Stimulated activated CD4-positive, alpha-beta T cell treated with anti-CD3 and anti-CD28 coated beads, TNF-alpha, amount 100 ng/mL, for 1 hour (primary cell): Measurements from ENCODE around the gene ABCB1.
"Not testable (repeated sequence)": the region's sequence is repeated elsewhere in the genome, so short reads cannot be mapped to it uniquely, and the experiment has no call there.

Experiments
- DNase-seq, 3 donors: peaks; one replicate each; pipeline ENCODE4 v3.0.0-alpha.2; 2020; ENCODE audit warnings: low read depth in 3 of 3, low spot score in 1 of 3

The ABCB1 gene

DNA sequence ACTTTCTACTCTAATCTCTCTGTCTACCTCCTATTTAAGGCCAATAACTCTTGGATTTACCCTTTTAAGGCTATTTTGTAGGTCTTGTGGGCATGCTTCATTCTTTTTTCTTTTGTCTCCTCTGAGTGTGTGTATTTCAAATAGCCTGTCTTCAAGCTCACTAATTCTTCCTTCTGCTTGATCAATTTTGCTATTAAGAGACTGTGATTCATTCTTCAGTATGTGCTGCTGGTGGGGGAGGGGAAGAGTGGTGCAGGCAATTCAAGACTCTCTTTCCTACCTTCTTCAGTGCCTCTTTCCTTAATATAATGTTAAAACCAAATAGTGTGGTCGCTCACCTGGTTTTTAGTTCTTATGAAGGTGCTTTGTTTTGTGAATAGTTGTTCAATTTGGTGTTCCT, 20.0 kb downstream of the ABCB1 start:
- DNase-seq = no peak

DNA sequence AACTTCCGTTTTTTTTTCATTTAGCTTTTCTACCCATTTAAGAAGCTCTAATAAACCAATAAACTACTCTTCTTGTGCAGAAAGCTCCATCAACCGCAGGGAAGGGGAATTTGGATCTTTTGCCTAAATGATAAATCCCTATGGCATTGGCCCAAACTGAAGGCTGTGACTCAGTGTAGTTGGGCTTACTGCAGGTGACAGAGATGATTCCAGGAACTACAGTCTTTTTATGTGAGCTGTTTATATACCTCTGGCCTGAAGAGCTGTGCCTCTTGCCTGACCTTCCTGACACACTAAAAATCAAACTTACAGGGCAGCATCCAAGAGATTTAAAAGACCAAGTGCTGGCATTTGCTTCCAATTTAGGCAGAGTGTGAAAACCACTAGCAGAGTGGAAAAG, 25.2 kb downstream of the ABCB1 start:
- DNase-seq = no peak

DNA sequence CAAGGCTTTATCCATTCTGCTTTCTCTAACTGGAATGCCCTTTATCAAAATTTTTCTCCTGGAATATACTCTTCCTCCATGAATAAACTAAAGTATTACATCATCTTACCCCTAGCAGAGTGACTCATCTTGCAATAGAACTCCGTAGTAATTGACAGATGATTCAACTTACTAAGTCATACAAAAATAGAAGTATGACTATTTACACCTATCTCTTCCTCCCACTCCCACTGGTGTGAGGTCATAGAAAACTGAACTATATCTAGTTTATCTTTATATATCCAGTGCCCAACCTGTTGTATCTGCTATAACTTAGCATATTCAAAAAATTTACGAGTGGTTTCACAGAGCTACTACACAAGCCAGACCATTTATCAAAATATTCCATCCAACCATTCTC, 26.1 kb downstream of the ABCB1 start:
- DNase-seq = no peak

DNA sequence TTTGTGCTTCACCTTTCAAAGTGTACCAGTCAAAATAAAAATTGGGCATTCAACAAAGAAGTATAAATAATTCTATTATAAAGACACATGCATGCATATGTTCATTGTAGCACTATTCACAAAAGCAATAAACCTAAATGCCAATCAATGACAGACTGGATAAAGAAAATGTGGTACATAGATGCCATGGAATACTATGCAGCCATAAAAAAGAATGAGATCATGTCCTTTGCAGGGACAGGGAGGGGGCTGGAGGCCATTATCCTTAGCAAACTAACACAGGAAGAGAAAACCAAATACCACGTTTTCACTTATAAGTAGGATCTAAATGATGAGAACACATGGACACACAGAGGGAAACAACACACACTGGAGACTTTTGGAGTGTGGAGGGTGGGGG, 28.2 kb downstream of the ABCB1 start:
- not testable (repeated sequence) for DNase-seq

DNA sequence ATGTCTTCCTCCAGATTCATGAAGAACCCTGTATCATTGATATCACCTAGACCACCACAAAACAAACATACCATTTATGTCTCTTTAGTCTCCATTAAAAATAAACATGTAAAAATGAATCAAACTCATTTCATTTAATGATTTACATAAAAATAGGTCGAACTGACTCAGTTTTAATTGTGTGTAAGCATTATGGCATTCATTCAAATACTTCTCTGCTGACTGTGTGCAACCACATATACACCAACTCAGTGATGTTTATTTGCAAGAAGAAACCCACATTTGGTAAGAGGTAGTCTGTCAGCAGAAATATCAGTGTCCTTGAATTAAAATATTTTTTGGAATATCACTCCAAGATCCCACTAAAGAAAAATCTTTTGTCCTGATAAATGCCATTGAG, 30.5 kb downstream of the ABCB1 start:
- DNase-seq = no peak

DNA sequence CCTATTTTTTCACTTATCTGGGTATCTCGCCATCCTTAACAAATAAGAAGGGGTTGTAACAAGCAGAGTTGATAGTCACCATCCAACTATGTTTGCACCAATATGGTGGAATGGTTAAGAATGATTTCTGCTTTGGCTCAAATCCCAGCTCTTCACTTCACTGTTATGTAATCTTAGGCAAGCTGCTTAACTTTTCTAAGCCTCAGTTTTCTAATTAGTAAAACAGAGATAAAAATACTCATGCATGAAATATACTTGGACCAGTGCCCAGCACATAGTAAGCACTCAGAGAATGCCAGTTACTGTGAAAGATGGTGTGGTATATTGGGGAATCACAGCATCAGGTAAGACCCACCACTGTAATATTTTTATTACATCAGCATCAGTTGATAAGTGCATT, 33.6 kb downstream of the ABCB1 start:
- no peak for DNase-seq

DNA sequence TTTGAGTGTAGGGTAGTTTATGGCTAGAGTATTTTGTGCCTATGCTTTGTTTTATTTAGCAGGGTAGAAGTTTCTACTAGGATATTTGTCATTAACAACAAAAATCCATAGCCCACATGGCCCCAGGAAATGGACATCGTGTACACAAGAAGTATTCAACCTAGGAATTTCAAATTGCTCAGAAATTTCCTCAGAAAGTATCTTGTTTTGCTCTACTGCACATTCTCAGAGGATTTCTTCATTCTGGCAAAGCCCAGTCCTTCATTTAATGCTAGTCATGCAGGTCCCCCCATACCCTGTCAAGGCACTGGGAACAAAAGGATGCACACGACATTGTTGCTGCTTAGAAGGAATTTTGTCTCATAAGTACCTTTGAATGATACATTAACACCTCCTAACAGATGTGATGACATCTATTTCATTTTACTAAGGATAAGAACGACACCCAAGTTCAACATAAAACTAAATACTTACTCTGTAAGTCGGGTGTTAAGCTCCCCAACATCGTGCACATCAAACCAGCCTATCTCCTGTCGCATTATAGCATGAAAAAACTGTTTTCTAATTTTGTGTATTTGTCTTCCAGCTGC, 34.3 kb downstream of the ABCB1 start:
- DNase-seq = no peak

DNA sequence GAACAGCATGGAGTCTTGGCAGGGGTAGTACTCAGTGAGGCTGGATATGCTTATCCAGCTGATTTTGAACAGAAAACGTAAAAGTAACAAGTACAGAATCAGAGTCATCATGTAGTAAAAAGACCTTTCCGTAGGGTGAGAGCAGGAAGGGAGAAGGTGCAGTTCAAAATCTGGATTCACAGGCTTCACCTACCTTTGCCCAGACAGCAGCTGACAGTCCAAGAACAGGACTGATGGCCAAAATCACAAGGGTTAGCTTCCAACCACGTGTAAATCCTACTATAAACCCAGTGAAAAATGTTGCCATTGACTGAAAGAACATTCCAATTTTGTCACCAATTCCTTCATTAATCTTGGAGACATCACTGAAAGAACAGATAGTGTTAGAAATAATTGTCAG, 34.8 kb downstream of the ABCB1 start:
- no peak for DNase-seq

DNA sequence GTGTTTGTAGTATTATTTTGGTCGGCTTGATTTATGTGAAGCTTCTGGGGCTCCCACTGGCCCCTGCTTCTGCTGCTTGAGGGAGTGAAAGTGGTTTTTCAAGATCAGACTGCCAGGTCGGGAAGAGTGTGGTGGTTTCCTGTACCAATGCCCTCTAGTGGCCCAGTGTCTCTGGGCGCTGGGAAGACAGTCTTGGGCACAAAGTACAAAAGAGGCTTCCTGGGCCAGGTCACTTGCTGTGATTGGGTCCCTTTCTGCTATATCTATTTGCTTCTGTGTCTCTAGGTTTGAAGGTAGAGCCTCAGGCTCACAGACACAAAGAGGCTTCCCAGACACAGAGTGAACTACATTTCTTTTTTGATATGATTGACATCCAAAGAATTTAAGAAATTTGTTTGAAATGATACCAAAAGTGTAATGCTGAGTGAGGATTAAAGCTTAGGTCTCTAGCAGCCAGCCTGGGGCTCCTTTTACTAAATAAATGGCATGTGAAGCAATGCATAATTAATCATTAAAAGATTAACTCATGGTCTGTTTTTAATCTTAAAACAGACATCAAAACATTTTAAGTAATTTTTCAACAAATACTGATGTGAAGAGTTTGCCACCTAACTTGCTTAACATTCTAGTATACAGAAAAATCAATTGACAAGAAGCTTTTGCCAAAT, 36.3 kb downstream of the ABCB1 start:
- DNase-seq = no peak

DNA sequence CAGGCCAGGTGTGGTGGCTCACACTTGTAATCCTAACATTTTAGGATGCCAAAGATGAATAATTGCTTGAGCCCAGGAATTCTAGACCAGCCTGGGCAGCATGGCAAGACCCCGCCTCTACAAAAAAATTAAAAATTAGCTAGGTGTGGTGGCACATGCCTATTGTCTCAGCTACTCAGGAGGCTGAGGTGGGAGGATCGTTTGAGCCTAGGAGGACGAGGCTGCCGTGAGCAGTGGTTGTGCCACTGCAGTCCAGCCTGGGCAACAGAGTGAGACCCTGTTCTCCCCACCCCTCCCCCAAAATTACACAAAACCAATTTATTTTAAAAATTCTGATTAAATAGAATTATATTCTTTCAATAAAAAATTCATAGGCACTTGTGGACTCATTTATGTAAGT, 39.0 kb downstream of the ABCB1 start:
- DNase-seq = no peak

DNA sequence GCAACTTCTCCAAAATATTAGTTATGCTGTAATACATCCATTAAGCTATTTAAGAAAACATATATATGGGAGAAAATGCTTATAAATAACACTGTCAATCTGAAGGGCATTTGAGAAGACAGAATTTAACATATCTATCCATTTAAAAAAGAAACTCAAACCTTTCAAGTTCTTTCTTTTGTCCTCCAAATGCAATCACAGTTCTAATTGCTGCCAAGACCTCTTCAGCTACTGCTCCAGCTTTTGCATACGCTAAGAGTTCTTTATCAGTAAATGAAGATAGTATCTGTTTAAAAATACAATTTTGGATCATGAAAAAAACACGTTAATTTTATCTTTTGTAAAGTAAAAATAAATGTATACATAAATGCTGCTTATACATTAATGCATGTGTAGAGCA, 39.6 kb downstream of the ABCB1 start:
- DNase-seq = no peak

DNA sequence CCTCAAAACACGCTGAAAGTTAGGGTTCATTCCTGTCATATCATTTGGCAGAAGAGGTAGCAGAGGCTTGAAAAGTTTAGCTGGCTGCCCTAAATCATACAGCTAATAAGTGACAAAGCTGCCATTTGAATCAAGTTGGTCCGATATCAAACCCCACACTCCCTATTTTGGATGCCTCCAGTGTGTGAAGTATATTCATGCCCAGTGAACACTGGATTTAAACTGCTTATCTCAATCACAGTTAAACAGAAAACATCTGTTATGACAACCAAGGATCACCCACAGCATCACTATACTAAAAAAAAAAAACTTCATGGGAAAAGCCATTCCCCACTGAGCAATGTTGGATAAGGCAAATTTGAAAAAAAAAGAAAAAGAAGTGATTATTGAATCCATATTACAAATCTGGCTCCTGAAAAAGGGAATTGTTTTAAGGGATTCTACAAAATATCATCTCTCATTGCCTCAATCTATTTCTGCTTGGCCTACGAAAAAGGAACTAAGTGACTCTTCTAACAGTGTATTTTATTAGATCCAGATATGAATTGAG, 48.3 kb downstream of the ABCB1 start:
- DNase-seq = no peak

DNA sequence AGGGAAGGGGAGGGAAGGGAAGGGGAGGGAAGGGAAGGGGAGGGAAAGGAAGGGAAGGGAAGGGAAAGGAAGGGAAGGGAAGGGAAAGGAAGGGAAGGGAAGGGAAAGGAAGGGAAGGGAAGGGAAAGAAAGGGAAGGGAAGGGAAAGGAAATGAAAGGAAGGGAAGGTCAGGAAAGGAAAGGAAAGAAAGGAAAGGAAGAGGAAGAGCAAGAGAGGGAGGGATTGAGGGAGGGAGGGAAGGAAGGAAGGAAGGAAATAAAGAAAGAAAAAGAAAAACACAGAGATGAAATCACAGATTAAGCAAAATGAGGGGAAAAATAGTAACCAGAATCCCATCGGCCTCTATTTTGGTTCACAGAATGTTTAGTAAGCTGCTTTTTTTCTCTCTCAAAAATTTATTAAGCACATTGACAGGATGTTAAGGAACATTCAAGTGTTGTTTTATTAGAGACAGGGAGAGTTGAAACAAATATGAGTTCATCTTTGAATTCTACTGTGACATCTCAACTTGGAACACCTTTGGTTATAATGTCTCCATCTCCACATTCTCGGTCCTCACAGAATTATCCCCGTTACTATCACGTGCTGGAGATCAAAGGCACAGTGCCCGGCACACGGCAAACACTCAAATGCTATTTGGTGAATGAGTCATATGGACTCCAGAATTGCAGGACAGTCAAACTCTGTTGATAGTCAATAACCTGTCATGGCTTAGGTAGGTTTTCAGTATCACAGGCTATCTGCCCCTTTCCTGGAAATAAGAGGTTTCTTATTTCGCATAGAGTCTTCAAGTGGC, 52.4 kb downstream of the ABCB1 start:
- DNase-seq = no peak

DNA sequence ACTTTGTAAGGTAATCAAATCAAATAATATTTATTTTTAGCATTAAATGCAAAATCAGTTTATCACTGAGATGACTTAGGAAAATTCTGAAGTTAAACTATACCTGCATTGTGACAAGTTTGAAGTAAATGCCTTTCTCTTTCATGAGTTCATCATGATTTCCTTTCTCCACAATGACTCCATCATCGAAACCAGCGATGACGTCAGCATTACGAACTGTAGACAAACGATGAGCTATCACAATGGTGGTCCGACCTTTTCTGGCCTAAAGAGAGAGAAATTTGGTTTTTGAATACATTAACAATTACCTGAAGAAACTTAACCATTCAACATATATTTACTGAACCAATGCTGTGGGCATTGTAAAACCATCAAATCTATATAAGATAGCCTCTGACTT, 54.9 kb downstream of the ABCB1 start:
- DNase-seq = no peak

DNA sequence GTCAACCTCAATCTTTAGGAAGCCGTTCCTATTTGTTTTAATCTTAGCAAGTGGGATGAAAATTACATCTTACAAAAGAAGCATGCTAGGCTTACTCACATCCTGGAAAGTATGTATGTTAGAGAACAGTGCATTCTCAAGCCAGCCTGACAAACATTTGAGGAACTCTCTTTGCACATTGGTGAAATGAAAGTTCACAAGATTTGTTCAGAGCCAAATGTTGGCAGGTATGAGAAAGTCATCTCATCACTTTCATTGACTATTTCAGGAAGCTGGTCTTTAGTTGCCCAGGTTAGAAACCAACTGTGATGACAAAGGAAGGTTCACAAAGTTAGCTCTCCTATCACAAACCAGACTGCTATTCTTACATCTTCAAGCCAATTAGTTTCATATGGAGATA, 57.1 kb downstream of the ABCB1 start:
- no peak for DNase-seq

DNA sequence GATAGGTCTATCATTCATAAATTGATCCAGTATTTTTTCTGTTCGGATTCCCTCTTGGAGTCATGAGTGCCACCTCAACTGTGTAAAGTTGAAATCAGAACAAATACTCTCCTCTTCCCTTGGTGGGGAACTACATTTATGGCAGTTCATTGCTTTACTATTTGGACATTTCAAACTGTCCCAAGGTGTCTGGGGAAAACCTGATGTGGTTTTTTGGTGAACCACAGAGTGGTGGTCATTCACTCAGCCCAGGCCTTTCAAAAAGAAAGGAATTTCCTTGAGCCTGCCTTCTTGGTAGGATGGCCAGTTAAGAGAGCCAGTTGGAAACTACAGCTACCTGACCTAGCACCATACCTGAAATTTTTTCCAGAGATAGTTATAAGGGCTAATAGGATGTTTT, 59.0 kb downstream of the ABCB1 start:
- no peak for DNase-seq

DNA sequence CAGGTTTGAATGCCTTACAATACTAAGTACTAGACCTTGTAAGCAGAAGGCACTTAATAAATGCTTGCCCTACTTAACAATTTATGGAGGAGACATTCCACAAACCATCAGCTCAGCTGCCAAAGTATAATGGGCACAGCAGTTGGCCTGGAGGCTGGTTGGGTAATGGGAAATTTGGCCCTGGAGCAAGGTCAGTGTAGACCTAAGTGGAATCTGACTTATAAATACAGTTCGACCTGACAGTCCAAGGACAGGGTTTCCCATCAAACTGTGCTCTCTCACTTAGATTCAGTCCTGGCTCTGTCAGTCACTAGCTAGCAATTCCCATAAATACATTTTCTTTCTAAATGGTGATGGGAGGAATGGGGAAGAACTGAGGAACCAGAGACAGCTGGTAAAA, 62.6 kb downstream of the ABCB1 start:
- no peak for DNase-seq

DNA sequence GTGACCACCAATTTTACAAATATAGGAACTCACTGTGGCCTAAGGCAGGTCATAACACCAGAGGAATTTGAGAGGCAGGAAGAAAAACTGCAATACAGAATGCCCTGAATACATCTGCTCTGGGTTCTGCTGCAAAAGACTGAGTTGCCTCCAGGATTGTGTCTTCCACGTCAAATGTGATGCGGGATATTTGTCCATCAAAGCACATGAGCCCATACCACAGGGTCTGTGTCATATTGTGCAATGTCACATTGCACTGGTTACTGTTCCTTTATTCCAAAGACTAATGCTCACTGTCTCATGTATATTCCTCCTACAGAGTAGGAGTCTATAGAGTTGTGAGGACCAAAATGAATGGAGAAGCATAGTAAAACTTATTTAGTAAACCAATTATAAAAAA, 66.6 kb downstream of the ABCB1 start:
- no peak for DNase-seq

DNA sequence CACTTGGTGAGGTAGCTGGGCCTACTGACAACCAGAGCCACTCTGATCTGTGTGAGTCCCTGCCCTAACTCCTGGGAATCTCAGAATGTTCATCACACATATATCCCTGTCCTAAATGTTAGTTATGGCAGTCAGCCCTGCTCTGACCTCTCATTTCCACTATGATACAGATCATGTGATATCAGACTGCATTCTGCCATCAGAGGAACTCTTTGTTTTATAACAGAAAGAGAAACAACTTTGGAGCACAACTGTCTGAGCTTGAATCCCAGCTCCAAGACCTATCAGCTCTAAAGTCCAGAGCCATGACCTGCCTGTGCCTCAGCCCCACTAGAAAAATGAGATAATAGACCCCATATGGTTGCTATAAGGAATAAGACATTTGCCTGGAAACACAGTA, 70.6 kb downstream of the ABCB1 start:
- DNase-seq = no peak

DNA sequence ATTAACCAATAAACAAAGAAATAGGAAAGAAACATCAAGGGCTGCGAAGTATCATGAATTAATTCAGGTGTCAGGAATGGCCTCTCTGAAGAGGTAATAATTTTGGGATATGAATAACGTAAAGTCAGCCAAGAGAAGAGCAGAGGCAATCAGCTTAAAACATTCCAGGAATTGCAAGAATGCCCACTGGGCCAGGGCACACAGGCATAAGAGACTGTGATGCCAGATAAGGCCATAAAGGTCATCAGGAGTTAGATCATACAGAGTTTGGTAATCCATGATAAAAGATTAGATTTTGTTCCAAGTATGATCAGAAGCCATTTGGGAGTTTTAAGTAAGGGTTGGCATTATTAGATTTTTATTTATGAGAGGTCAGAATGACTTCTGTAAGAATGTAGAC, 72.0 kb downstream of the ABCB1 start:
- DNase-seq = no peak

DNA sequence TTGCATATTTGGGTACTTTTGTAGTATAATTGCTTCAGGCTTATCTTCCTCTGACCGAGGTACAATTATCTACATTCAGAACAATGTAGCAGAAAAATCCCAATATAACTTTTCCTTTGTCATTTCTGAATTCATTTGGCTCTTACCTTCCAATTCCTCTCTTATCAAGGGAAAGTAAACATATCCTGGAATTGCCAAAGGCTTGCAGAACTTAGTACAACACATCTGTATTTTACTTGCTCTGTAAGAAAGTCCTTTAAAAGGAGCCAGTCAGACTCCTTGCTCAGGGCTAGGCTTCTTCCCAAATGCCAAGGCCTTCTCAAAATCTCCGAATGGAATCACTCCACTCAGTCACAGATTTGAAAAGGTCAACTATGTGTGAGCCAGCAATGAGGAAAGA, 81.9 kb downstream of the ABCB1 start:
- no peak for DNase-seq

DNA sequence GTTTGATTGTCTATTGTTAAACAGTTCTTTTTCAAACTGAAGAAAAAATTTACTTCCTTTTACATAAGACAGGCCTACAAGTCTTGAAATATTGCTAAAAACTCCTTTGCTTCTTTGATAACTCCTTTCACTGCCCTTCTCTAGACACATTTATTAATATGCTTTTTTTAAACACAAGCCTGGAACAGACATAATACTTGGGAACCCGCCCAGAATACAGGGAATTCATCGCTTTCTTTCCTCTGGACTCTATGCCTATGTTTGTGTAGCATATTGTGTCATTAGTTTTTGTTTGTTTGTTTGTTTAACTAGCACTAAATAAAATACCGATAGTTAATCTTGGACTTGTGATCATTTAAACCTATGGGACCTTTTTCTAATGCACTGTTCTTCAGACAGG, 82.8 kb downstream of the ABCB1 start:
- DNase-seq = no peak
